OCI-LY7 (cell line): ENCODE measurements around the gene TMEM219.

Experiments
- EZH2phosphoT487 ChIP-seq: fragments of 200-600 bp; sonication (generic); IDR thresholded peaks from 2 replicates; pipeline ENCODE4 v1.6.1; 2018; ENCODE audit warnings: low read depth, borderline replicate concordance, mild to moderate bottlenecking, mixed run types, antibody characterized with exemption, low read length, moderate library complexity, mixed read lengths
- TF ChIP-seq, protein P1 (sequence below): fragments of 200-600 bp; sonication (generic); conservative IDR thresholded peaks from 2 replicates; pipeline ENCODE4 v1.5.1; 2014; ENCODE audit warnings: mild to moderate bottlenecking, antibody characterized with exemption, low read length, moderate library complexity, mixed read lengths

DNA sequence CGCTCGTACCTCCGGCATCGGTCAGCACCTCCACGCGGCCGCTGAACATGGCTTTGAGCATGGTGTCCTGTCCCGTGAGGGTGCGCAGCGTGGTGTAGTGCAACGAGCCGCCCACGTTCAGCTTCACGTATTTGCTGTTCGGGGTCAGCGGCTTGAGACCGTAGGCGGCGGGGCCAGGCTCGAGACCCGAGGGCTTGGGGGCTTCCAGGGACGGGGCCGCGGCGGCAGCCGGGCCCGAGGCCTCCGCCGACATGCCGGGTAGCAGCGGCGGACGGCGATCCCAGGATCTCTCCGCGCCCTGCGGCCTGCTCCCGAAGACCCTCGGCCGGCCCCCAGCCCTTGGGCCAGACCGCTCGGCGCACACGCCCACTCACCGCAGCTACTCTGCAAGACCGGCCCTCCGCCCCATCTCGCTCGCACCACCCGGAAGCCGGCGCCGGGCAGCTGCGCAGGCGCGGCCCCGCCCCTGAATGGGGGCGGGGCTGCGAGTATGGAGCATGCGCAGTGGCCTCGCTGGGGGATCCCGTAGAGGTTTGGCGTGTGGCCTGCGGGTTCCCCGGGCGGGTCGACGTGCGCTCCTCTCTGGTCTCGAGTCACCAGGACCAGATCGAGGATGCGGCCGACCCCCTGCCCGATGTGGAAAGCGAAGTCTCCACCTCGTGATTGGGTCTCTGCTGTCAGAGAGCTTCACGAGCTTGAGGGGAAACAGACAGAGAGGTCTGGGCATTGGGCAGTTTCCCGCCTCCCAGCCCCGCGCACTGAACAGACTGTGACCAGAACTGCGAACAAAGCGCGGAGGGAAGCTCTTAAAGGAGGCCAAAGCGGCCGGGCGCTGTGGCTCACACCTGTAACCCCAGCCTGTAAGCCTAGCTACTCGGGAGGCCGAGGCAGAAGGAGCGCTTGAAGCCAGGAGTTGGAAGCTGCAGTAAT, 35.8 kb upstream of the TMEM219 start, which contains the start of gene KCTD13:
- TF ChIP-seq, protein P1, sequence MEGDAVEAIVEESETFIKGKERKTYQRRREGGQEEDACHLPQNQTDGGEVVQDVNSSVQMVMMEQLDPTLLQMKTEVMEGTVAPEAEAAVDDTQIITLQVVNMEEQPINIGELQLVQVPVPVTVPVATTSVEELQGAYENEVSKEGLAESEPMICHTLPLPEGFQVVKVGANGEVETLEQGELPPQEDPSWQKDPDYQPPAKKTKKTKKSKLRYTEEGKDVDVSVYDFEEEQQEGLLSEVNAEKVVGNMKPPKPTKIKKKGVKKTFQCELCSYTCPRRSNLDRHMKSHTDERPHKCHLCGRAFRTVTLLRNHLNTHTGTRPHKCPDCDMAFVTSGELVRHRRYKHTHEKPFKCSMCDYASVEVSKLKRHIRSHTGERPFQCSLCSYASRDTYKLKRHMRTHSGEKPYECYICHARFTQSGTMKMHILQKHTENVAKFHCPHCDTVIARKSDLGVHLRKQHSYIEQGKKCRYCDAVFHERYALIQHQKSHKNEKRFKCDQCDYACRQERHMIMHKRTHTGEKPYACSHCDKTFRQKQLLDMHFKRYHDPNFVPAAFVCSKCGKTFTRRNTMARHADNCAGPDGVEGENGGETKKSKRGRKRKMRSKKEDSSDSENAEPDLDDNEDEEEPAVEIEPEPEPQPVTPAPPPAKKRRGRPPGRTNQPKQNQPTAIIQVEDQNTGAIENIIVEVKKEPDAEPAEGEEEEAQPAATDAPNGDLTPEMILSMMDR = no peak
- TF ChIP-seq EZH2phosphoT487 = no peak
